Measurements from ENCODE around the gene PPP3R2. TPM values are rescaled to one million over a fixed set of nuclear protein-coding genes. Genes with fewer than 3 reads are reported as not detected.

Gene PPP3R2
- total RNA-seq, 1 donor from 2014 or later = not detected

GRCh38 chr9:101586651-101587050 is 8.1 kb downstream of the PPP3R2 start:
- H3K36me3 ChIP-seq (ENCODE audit: insufficient read depth, low read length) = no peaks in the 10 kb centered on the region
- Mint-ChIP-seq H3K4me3 (ENCODE audit: unreplicated experiment) (no peak overlapping the region), H3K27ac (ENCODE audit: unreplicated experiment) (no peak overlapping the region), H3K27me3 (ENCODE audit: low read depth, unreplicated experiment) (no peaks in the 10 kb centered on the region), H3K9me3 (ENCODE audit: unreplicated experiment) (no peaks in the 10 kb centered on the region), H3K4me1 (ENCODE audit: low read depth, unreplicated experiment) (peaks cover 4% of the 10 kb centered on the region), H3K36me3 (ENCODE audit: low read depth, unreplicated experiment) (no peaks in the 10 kb centered on the region)
- H3K4me1 ChIP-seq (ENCODE audit: insufficient read depth, low read length) = no peaks in the 10 kb centered on the region
- peaks cover 4% of the 10 kb centered on the region for H3K27me3 ChIP-seq (ENCODE audit: insufficient read depth, low read length)
- DNase-seq (ENCODE audit: low read depth) (no peak), FAIRE-seq (no peak)
- no peak overlapping the region for H3K4me2 ChIP-seq (ENCODE audit: low read length)
- H3K4me3 ChIP-seq (ENCODE audit: insufficient read depth, low read depth, low read length) = no peak overlapping the region
- no peaks in the 10 kb centered on the region for H3K79me2 ChIP-seq (ENCODE audit: insufficient read depth, low read length)
- TF ChIP-seq CTCF (IDR thresholded peaks at IDR 0.05; ENCODE audit: insufficient read depth, low read depth, low read length) = no peak
- TF ChIP-seq EZH2 (IDR thresholded peaks at IDR 0.05; ENCODE audit: insufficient read depth, low read length) = no peak
- no peak overlapping the region for H3K9ac ChIP-seq (ENCODE audit: low read length)
- no peak overlapping the region for H3K27ac ChIP-seq (ENCODE audit: low read depth, low read length)
- H3K9me3 ChIP-seq (ENCODE audit: insufficient read depth, low read depth, low read length) = no peaks in the 10 kb centered on the region
- H4K20me1 ChIP-seq (ENCODE audit: insufficient read depth, low read length) = no peaks in the 10 kb centered on the region
- no peak overlapping the region for H2AFZ ChIP-seq (ENCODE audit: low read depth, low read length)

- H3K4me2 ChIP-seq (ENCODE audit: low read length) = no peak overlapping the region
- peaks cover 4% of the 10 kb centered on the region for H3K4me1 Mint-ChIP-seq (ENCODE audit: low read depth, unreplicated experiment)
- TF ChIP-seq EZH2 (IDR thresholded peaks at IDR 0.05; ENCODE audit: insufficient read depth, low read length) (no peak), CTCF (IDR thresholded peaks at IDR 0.05; ENCODE audit: insufficient read depth, low read depth, low read length) (no peak)
- no peak overlapping the region for H3K27ac ChIP-seq (ENCODE audit: low read depth, low read length)
- no peak overlapping the region for H3K27ac Mint-ChIP-seq (ENCODE audit: unreplicated experiment)
- no peak overlapping the region for H3K4me3 Mint-ChIP-seq (ENCODE audit: unreplicated experiment)
- no peaks in the 10 kb centered on the region for H3K9me3 Mint-ChIP-seq (ENCODE audit: unreplicated experiment)
- H3K79me2 ChIP-seq (ENCODE audit: insufficient read depth, low read length) = no peaks in the 10 kb centered on the region
- no peaks in the 10 kb centered on the region for H3K36me3 Mint-ChIP-seq (ENCODE audit: low read depth, unreplicated experiment)
- no peaks in the 10 kb centered on the region for H3K4me1 ChIP-seq (ENCODE audit: insufficient read depth, low read length)
- no peaks in the 10 kb centered on the region for H3K9me3 ChIP-seq (ENCODE audit: insufficient read depth, low read depth, low read length)
- no peak overlapping the region for H3K4me3 ChIP-seq (ENCODE audit: insufficient read depth, low read depth, low read length)
- no peaks in the 10 kb centered on the region for H3K36me3 ChIP-seq (ENCODE audit: insufficient read depth, low read length)
- no peak for DNase-seq (ENCODE audit: low read depth)
- H3K27me3 ChIP-seq (ENCODE audit: insufficient read depth, low read length) = peaks cover 4% of the 10 kb centered on the region
- no peak overlapping the region for H3K9ac ChIP-seq (ENCODE audit: low read length)
- no peak for FAIRE-seq
- no peaks in the 10 kb centered on the region for H3K27me3 Mint-ChIP-seq (ENCODE audit: low read depth, unreplicated experiment)
- no peaks in the 10 kb centered on the region for H4K20me1 ChIP-seq (ENCODE audit: insufficient read depth, low read length)
- no peak overlapping the region for H2AFZ ChIP-seq (ENCODE audit: low read depth, low read length)
These were observed 9.0 kb downstream of the PPP3R2 start for GRCh38 chr9:101585740-101586139.

DNA sequence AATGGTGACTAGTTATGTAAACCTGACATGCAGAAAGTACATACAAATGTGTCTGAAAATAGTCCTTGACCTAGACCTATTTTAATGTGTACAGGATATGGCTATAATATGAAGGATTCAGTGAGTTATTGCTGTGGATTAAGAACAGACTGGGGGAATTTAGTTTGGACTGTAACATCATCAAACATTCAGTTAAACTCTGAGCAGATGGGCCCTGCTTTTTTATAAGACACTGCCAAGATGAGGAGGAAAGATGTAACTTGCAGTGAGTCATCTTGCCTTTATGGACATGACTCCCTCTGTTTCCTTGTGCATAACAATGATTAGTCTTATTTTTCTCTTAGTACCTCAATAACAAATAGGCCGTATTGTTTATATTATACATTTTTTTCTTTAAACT is 12.2 kb downstream of the PPP3R2 start:
- Histone ChIP-seq H3K4me2 (ENCODE audit: low read length) (no peak overlapping the region), H3K4me3 (ENCODE audit: insufficient read depth, low read depth, low read length) (no peak overlapping the region), H3K79me2 (ENCODE audit: insufficient read depth, low read length) (no peaks in the 10 kb centered on the region), H3K4me1 (ENCODE audit: insufficient read depth, low read length) (no peaks in the 10 kb centered on the region), H3K27ac (ENCODE audit: low read depth, low read length) (no peak overlapping the region), H3K36me3 (ENCODE audit: insufficient read depth, low read length) (no peaks in the 10 kb centered on the region), H2AFZ (ENCODE audit: low read depth, low read length) (no peak overlapping the region), H3K9ac (ENCODE audit: low read length) (no peak overlapping the region), H4K20me1 (ENCODE audit: insufficient read depth, low read length) (no peaks in the 10 kb centered on the region), H3K9me3 (ENCODE audit: insufficient read depth, low read depth, low read length) (no peaks in the 10 kb centered on the region), H3K27me3 (ENCODE audit: insufficient read depth, low read length) (peaks cover 4% of the 10 kb centered on the region)
- Mint-ChIP-seq H3K27me3 (ENCODE audit: low read depth, unreplicated experiment) (no peaks in the 10 kb centered on the region), H3K27ac (ENCODE audit: unreplicated experiment) (no peak overlapping the region), H3K36me3 (ENCODE audit: low read depth, unreplicated experiment) (no peaks in the 10 kb centered on the region), H3K9me3 (ENCODE audit: unreplicated experiment) (no peaks in the 10 kb centered on the region), H3K4me3 (ENCODE audit: unreplicated experiment) (no peak overlapping the region), H3K4me1 (ENCODE audit: low read depth, unreplicated experiment) (peaks cover 4% of the 10 kb centered on the region)
- no peak for TF ChIP-seq CTCF (IDR thresholded peaks at IDR 0.05; ENCODE audit: insufficient read depth, low read depth, low read length)
- TF ChIP-seq EZH2 (IDR thresholded peaks at IDR 0.05; ENCODE audit: insufficient read depth, low read length) = no peak
- DNase-seq (ENCODE audit: low read depth) (peak; percentile 32), FAIRE-seq (no peak)

All from astrocyte (in vitro differentiated cells and primary cell).